Kidney capillary endothelial cell (primary cell): ENCODE measurements around the gene ITCH.
"Not testable (repeated sequence)": the region's sequence is repeated elsewhere in the genome, so short reads cannot be mapped to it uniquely, and the experiment has no call there.

Source experiments
- DNase-seq: peaks from one replicate; pipeline ENCODE4 v3.0.0-alpha.2; 2018; ENCODE audit warnings: low spot score

Gene ITCH

DNA sequence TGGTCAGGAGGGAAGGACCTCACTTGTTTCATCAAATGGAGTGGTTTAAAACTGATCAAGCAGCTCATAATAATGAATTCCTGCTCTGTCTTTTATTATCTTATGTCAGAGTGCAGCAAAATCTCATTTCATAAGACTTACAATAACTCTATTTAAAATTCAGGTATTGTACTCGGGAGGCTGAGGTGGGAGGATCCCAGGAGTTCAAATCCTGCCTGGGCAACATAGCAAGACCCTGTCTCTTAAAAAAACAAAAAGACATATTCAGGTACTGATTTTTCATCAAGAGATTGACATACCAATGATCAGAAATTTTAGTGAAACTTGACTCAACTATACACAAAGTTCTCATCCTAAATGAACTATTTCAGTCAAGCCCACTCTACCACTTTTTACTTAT is 147.5 kb downstream of the ITCH start:
- DNase-seq, result no peak

DNA sequence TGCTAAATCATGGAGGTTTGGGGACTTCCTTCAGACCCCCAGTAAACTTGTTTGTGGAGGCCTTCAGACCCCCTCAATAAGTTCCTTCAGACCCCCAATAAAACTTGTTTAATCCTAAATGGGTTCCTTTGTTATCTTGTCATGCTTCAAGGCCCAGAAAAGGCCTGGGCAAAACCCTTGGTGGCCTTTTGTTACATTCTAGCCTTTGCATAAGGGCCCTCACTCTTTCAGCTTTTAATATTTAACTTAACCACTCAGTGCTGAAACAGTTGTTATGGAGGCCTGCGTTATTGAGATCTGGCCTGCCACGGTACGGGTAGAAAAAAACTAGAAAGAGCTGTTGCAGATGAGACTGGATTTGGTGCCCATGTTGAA is 148.8 kb downstream of the ITCH start:
- no peak for DNase-seq

DNA sequence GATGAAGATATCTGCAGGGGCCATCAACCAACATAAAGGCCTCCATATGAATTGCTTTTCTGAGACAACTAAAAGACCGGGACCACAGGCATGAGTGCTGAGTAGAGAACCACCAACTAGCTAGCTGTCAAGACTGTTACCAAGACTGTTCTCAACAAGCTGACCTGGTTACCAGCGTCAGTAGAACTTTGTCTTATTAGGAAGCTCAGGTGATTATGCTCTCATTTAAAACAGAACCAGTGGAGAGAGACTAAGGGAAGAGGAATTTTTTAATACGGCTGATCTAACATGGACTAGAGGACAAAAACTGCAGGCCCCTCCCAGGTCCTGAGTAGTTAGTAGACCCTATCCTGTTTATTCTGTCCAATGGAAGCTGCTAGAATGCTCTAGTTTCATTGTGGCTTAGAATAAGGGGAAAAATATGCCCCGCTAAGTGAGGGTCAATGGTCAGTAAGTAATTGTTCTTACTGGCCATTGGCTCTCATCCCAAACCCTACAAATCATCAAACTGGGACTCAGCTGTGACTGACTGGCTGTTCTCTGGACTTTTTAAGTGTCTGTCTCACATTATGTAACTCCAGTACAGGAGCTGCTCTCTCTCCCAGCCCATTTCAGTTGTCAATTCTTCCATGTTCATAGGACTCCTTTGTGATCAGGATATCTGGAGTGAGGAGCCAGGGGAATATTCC is 149.3 kb downstream of the ITCH start:
- DNase-seq, result no peak

DNA sequence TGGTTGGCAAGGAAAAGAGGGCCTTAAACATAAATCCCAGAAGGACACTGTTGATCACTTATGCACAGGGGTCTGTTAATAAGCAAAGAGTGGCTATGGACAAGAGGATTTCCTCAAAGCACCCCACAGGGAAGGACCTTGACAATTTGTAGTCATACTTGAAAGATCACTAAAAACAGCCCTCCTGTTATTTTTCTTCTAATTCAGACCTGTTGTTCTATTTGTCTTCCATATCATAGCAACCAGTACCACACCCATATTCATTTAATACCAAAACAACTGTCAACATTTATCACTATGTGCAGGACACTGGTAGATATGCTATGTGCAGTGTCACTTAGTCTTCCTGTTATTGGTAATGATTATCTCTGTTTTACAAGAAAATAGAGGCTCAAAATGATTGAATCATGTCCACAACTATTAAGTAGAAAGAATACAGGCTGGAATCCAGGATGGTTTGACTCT is 149.9 kb downstream of the ITCH start:
- DNase-seq, result no peak

DNA sequence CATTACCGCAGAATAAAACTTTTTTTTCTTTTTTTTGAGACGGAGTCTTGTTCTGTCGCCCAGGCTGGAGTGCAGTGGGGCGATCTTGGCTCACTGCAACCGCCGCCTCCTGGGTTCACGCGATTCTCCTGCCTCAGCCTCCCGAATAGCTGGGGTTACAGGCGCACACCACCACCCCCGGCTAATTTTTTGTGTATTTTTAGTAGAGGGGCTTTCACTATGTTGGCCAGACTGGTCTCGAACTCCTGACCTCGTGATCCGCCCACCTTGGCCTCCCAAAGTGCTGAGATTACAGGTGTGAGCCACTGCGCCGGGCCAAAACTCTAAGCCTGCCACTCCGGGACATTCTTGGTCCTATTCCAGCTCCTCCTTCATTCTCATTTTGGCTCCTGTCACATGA is 151.0 kb downstream of the ITCH start:
- DNase-seq, result not testable (repeated sequence)

DNA sequence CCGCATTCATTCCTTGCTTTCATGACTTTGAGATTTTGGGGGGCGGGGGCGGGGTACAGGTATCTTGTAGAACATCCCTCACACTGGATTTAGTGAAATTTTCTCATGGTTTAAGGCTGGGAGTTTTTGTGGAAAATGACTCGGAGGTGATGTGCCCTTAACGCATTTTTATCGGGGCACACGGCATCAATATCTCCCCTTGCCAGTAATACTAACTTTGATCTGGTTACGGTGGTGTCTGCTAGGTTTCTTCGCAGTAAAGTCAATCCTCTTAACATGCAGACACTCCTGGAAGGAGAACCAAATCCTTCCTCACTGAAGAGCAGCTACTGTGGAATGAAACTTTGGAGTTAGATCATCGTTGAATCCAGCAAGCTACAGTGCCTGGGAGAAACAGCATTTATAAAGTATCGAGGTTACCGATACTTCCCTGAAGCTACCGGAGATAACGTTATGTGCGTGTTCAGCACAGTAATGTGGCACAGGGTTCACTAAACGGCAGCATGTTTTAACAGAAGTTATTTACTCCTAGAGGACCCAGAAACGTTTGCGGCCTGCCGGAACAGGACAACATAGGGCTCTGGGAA is 151.9 kb downstream of the ITCH start:
- DNase-seq, result no peak

DNA sequence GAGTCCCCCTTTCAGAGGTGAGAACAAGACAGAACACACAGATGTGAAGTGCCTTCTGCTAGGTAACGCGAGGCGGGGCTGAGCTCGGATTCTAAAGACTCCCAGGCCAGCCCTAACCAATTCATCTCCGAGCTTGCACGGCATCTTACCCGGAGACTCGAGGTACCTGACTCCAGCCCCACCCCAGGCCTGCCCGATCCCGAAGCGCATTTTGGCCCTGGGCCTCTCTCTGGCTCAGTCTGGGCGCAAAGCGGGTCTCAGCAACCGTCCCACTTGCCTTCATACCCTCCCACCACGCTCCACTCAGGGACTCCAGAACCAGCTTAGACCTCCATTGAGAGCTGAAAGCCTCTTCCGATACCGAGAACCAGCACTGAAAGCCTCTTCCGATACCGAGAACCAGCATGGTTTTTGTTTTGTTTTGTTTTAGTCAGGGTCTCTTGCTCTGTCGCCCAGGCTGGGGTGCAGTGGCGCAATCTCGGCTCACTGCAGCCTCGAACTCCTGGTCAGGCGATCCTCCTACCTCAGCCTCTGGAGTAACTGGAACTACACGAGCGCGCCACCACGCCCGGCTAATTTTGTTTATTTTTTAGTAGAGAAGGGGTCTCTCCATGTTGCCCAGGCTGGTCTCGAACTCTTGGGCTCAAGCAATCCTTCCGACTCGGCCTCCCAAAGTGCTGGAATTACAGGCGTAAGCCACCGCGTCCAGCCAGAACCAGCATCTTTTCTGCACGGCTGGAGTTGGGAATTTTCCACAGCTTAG is 152.6 kb downstream of the ITCH start:
- peak; percentile 25 for DNase-seq

DNA sequence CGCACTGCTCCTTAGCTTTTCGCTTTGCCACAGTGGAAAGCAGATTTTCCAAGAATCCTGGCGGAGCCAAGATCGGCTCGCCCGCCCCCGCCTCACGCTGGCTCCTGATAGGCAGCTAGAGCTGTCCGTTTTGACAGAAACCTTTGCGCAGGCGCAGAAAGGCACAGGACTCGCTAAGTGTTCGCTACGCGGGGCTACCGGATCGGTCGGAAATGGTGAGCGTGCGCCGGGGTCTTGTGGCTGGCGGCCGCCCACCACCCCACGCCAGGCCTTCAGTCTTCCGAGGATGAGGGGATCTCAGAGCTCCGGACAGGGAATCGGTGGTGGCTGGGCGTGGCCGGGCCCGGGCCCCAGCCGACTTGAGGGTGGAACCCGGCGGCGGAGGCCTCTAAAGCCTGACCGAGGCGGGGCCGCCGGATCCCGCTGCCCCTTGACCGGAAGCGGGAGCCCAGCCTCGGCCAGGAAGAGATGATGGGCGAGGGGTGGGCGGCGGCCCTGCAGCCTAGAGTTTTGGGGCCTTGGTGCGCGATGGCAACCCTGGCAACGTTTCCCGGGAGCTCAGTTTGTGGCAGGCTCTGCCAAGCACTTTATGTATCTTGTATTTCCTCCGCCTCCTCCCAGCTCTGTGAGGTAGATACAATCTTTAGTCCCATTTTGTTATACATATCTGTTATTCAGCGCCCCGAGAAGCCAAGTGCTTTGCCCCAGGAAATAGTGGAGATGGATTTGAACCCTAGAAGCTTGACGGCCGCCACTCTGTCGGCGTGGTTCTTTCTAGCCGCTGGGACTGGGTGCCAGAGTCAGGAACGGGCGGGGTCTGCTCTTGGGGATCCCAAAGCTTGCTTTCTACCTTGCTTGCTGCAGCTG is 153.4 kb downstream of the ITCH start, which contains the start of gene DYNLRB1:
Gene DYNLRB1 (plus strand): TSS at position 176 of the 867 bp plus-strand sequence. CDS start 37 bp downstream, at position 213.
- peak; percentile 89 for DNase-seq

DNA sequence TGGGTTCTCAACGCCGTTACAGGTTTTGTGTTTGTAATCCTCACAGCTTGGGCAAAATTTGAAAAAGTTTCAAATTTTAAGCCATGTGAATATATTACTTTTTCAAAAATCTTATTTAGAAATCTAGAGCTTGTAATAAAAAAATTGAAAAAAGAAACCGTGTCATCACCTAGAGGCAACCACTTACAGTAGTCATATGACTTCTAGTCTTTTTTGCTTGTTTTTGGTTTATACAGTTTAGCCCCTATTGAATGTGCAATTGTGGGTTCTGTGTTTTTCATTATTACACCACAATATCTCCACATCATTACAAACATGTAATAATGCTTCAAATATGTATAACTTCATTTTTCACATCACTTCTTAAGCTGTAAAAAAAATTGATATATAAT is 154.0 kb downstream of the ITCH start:
- peak; percentile 17 for DNase-seq

DNA sequence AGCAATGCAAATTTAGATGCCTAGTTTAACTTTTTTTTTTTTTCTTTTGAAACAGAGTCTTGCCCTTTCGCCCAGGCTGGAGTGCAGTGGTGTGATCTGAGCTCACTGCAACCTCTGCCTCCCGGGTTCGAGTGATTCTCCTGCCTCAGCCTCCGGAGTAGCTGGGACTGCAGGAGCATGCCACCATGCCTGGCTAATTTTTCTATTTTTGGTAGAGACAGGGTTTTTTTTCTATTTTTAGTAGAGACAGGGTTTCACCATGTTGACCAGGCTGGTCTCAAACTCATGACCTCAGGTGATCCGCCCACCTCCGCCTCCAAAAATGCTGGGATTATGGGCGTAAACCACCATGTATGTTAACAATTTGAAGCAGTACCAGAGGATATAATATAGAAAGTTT is 155.8 kb downstream of the ITCH start:
- not testable (repeated sequence) for DNase-seq

DNA sequence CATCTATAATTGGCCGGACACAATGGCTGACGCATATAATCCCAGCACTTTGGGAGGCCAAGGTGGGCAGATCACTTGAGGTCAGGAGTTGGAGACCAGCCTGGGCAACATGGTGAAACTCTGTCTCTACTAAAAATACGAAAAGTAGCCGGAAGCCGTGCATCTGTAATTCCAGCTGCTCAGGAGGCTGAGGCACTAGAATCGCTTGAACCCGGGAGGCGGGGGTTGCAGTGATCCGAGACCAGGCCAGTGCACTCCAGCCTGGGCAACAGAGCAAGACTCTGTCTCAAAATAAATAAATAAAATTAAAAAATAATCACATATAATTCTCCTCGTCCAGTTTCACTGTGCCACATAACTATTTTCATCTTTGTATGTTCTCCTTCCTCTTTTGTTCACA is 156.8 kb downstream of the ITCH start:
- not testable (repeated sequence) for DNase-seq

DNA sequence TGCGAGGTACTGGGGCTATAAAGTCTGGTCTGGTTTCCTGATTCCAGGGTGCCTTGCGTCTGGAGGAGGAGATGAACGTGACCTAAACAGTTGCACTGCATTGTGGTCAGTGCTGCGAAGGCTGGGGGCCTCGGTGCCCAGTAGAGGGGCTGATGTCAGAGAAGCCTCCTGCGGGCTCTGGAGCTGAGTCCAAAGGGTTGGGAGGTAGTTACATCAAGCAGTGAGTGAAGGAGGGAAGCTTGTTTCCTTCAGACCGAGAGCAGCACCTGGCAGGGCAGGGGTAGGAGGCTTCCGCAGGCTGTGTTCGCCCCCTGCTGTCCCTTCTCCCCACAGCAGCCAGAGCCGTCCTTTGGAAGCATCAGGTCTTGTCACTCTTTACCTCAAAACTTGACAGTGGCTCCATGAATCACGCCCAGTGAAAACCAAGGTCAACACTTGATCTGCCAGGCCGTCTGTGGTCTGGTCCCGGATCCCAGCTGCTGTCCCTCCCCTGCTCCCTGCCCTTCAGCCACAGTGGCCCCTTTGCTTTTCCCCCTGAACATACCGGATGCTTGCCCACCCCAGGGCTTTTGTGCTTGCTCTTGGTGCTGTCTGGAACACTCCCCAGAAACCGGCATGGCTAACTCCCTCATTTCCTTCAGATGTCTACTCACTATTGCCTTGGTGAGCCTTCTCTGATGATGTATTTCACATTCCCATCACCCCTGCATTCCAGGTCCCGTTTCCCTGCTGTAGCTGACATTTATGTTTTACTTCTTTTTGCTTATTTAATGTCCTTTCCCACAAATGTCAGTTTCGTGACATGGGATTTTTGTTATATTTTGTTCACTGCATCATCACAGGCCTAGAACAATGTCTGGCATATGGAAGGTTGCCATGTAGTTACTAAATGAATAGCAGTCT is 160.1 kb downstream of the ITCH start:
- peak; percentile 25 for DNase-seq

DNA sequence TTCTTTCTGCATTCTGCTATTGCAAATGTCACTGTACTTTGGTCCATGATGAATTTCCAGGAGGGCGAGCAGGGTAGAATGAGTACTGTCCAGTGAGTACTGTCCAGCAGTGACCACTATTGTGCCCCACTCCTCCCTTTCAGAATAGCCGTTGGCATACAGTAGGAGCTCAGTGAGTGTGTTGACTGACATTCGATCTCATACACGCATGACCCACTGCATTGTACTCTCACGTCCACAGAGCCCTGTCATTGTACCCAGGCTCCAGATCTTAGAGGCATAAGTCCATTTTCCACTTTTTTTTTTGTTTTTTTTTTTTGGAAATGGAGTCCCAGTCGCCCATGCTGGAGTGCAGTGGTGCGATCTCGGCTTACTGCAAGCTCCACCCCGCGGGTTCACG is 161.4 kb downstream of the ITCH start:
- no peak for DNase-seq

DNA sequence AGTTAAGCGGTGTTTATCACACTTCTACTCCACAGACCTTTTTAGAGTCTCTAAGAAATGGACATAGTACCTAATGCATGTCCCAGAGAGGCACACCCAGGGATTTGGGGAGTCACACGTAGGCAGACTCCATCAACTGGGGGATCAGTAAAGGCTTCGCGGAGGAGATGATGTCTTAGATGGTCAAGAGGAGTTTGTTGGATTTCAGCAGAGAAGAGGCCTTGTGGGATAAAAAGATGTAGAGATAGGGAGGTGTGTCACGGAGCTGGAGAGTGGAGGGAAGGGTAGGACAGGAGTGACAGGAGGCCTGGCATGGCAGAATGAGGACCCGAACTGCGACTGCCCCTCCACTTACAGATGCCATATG is 162.3 kb downstream of the ITCH start:
- no peak for DNase-seq

DNA sequence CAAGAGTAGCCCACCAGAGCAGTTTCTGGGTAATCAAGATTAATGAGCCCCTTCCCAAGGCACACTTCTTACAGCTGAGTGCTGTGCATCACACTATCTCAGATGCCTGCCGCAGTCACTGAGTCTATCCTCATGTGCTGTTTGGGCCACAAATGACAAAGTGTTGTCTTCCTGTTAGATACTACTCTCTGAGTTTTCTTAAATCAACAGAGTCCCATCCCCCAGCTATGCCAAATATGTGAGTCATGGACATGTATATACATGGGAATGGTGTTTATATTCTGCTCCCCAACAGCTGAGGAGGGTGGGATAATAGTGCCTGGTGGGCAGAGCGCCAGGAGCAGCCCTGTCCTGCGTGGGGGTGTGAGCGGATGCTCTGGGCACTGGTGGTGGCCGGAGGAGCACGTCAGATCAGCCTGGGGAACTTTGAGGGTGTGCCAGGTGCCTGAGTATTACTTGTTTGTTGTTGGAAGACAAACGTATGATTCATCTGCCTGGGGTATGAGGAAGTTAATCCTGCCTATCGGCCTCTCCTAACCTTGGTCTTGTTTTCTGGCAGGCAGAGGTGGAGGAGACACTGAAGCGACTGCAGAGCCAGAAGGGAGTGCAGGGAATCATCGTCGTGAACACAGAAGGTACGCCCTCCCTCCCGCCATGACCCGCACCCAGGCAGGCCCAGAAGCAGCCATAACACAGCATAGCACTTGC is 162.8 kb downstream of the ITCH start:
- peak; percentile 94 for DNase-seq

DNA sequence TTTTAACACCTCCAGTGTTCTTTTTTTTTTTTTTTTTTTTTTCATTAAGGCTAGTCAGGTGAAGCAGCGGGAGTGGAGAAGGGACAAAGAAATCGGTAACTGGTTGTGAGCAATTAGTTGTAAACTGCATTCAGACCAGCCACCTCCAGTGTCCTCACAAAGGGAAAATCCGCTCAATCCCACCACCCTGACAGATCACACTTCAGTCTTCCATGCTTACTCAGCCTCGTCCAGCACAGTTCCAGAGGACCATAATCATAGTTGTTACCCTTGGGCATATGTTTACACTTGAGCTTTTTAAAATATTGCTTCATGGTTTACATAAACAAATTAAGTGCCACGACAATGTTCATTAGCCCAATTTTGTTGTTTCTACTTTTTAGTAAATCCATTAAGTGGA is 163.4 kb downstream of the ITCH start:
- DNase-seq, result no peak

DNA sequence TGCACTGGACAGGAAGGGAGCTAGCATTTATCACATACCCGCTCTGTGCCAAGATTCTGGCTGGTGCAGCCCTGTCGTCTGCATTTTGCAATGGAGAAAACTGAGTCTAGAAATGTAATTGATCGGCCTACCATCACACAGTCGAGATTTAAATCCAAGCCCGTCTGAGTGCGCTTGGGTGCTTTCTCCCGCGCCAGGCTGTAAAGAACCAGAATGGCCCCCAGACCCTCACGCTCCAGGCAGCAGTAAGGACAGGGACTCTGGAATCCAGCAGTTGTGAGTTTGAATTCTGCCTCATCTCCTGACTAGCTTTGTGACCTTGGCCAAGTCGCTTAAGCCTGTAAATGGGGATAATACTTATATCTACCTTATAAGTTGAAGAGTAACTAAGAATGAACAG is 163.9 kb downstream of the ITCH start:
- no peak for DNase-seq

DNA sequence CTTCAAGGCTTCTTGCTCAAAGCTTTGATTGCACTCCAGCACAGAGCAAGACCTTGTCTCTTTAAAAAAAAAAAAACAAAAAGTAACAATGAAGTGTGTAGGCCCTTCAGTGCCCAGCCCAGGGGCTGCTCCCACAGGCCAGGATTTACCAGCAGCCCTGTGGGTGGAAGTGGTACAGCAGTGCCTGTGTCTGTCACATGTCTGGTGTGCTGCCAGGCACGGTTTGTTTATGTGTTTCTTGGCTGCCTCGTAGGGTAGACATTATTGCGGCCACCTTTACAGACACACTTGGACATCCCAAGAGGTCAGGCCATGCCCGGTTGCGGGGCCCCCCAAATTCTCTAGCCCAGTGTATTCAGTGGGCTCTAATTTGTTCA is 165.8 kb downstream of the ITCH start:
- DNase-seq, result no peak

DNA sequence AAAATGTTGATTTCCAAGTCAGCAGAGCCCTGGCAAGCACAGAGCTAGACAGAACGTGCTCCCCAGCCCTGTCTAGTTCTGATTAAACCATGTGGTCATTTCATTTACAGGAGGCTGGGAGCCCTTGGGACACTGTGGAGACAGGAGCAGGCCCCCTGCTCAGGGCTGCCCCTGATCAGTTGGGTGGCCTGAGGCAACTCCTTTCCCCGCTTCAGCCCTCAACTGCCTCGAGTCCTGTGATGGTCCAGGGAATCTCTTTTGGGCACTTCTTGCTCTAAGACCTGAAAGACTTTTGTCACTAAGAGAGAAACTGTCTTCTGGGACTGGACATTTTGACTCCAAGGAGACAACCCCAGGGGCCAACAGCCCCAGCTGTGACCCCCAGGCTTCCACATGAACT is 166.7 kb downstream of the ITCH start:
- no peak for DNase-seq

DNA sequence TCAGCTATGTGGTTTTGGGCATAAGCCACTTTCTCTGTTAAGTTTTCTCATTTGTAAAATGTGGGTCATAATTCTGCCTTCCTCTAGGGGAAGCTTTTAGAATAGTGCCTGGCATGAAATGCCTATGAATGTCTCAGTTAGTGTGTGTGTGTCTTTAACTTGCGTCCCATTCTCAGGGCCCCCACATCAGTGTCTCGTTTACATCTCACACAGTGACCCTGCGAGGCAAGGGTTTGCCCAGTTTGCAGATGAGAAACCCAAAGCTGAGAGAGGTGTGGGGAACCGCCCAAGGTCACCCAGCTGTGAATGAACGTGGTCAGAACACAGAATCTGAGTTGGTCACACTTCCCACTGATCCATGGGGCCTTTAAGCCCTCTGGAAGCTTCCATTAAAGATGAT is 167.3 kb downstream of the ITCH start:
- no peak for DNase-seq
